Measurements from ENCODE around the gene PGGHG.

PGGHG gene

DNA sequence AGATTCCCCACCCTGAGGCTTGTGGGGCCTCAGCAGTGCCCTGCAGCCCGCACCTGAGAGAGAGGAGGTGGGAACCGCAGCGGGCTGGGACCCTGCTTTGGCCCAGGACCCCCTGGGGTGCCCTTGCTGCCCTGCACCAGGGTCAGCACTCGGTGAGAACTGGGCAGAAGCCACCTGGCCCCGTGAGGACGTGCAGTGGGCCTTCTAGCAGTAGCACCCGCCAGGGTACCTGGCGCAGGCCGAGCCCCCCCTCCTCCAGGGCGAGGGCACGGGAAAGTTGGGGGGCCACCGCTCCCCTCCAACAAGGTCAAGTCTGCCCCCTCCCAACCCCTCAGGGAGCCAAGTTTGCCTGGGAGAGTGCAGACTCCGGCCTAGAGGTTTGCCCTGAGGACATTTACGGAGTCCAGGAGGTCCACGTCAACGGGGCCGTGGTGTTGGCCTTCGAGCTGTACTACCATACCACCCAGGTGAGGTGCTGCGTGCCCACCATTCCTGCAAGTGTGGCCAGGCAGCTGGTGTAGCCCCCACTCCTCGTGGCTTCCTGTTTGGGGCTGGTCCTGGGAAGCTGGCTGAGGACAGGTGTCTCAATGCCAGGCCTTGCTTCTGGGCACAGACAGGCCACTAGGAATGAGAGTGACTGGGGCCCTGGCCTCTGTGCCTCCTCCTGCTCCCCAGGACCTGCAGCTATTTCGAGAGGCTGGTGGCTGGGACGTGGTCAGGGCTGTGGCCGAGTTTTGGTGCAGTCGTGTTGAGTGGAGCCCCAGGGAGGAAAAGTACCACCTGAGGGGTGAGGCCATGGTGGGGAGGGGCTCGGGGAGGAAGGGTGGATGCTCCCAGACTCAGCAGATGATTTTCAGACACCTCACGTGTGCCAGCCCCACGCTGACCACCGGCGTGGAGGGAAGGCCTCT, 3.5 kb downstream of the PGGHG start:
- TF ChIP-seq, protein P1, sequence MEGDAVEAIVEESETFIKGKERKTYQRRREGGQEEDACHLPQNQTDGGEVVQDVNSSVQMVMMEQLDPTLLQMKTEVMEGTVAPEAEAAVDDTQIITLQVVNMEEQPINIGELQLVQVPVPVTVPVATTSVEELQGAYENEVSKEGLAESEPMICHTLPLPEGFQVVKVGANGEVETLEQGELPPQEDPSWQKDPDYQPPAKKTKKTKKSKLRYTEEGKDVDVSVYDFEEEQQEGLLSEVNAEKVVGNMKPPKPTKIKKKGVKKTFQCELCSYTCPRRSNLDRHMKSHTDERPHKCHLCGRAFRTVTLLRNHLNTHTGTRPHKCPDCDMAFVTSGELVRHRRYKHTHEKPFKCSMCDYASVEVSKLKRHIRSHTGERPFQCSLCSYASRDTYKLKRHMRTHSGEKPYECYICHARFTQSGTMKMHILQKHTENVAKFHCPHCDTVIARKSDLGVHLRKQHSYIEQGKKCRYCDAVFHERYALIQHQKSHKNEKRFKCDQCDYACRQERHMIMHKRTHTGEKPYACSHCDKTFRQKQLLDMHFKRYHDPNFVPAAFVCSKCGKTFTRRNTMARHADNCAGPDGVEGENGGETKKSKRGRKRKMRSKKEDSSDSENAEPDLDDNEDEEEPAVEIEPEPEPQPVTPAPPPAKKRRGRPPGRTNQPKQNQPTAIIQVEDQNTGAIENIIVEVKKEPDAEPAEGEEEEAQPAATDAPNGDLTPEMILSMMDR (IDR thresholded peaks at IDR 0.05; ENCODE audit: low read length, missing control alignments) = no peak
- H3K4me3 ChIP-seq (replicated peaks; ENCODE audit: low read depth, low read length) = no peak overlapping the region
- DNase-seq (ENCODE audit: low read depth) = no peak

DNA sequence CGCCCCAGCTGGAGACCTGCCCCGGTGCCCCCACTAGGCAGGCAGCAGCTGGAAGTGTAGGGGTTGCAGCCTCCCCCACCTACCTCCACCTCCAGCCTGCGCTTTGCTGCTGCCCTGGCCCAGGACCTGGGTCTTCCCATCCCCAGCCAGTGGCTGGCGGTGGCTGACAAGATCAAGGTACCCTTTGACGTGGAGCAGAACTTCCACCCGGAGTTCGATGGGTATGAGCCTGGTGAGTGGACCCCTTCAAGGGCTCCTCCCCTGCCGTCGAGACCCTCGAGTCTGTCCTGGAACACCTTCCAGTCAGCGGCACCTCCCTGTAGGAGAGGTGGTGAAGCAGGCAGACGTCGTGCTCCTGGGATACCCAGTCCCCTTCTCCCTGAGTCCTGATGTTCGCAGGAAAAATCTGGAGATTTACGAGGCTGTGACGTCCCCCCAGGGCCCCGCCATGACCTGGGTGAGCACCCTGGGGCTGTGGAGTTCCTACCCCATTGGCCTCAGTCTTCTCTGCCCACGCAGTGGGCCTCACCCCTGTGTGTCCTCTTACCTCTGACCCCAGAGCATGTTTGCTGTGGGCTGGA, 4.4 kb downstream of the PGGHG start:
- no peak for DNase-seq (ENCODE audit: low read depth)
- no peak overlapping the region for H3K4me3 ChIP-seq (replicated peaks; ENCODE audit: low read depth, low read length)
- TF ChIP-seq, protein P1 (IDR thresholded peaks at IDR 0.05; ENCODE audit: low read length, missing control alignments) = no peak

DNA sequence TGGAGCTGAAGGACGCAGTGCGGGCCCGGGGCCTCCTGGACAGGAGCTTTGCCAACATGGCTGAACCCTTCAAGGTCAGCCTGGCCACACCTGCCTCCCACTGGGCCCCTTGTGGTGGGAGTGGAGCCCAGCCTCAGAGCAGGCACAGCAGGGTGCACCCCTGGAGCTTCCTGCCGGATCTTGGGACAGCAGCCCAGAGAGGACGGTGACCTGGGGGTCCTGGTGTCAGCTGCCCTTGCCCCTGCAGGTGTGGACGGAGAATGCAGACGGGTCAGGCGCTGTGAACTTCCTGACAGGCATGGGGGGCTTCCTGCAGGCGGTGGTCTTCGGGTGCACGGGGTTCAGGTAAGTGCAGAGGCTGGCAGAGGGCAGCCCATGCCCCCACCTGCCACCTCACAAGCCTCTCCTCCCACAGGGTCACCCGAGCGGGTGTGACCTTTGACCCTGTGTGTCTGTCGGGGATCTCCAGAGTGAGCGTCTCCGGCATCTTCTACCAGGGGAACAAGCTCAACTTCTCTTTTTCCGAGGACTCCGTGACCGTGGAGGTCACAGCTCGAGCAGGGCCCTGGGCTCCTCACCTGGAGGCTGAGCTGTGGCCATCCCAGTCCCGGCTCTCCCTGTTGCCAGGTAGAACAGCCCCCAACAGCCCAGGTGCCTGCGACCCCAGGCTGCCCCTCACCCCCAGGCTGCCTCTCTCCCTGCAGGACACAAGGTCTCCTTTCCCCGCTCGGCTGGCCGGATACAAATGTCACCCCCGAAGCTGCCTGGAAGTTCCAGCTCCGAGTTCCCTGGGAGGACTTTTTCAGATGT, 5.1 kb downstream of the PGGHG start:
- TF ChIP-seq, protein P1 (IDR thresholded peaks at IDR 0.05; ENCODE audit: low read length, missing control alignments) = no peak
- DNase-seq (ENCODE audit: low read depth) = no peak
- H3K4me3 ChIP-seq (replicated peaks; ENCODE audit: low read depth, low read length) = no peak overlapping the region

DNA sequence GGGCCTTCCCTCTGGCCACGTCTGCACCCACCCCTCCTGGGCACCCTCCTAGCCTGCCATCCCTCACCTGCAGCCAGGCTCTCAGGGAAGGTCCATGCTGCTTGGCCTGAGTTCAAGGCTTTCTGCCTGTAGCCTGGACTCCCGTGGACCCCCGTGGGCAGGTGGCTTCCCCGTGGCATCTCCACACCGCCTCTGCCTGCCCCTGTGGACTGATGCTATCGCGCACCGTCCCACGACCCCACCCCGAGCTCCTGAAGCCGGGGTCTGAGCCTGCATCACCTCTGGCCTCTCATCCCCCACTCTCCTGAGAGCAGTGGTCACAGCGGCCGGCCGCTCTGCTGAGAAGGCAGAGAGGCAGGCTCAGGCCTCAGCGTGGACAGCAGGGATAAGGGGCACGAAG, 5.9 kb downstream of the PGGHG start:
- DNase-seq (ENCODE audit: low read depth) = no peak
- H3K4me3 ChIP-seq (replicated peaks; ENCODE audit: low read depth, low read length) = no peak overlapping the region
- TF ChIP-seq, protein P1 (IDR thresholded peaks at IDR 0.05; ENCODE audit: low read length, missing control alignments) = no peak

DNA sequence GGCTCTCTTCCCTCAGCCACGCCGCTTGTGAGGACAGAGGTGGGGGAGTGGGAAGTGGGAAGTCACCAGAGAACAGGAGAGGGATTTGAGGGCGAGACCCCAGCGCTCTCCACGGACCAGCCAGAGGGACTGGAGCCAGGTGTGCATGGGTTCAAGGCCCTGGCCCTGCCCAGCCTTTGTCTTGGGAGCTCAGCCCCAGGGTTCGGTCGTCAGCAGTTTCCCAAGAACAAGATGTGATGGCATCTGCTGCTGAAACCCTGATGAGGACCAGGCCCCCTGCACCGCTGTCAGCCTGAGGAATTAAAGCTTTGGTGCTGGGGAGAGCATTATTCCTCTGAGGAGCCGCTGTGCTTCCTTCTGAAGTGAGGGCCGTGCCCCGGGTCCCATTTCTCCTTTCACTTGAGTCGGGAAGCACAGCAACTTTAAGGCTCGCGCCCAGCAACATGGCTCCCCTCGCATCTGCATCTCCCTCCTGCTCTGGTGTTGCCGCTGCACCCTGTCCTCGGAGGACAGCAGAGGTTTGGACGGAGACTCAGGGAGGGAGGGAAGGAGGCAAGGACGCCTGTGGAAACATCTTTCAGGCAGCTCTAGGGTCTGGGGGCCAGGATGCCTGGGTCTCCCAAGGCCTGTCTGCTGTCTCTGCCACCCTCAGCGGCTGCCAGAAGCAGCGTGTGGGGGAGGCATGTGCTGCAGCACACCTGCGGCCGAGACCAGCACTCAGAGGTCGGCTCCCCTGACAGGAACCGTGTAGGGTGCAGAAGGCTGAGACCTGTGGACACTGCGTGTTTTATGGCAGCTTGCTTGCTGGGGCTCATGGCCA, 6.6 kb downstream of the PGGHG start:
- TF ChIP-seq, protein P1 (IDR thresholded peaks at IDR 0.05; ENCODE audit: low read length, missing control alignments) = no peak

More for the DNA sequence above, 6.6 kb downstream of the PGGHG start:
- DNase-seq (ENCODE audit: low read depth) = no peak
- no peak overlapping the region for H3K4me3 ChIP-seq (replicated peaks; ENCODE audit: low read depth, low read length)
